HTERT RPE-1 (cell line): Measurements from ENCODE around the gene ELAPOR1.

Source experiments
- in situ Hi-C: fragments of 300-500 bp; cut with MboI; formaldehyde crosslinking; loops from 4 replicates; pipeline ENCODE4 v1.14.3; 2020; ENCODE audit warnings: low sequenced_read_pairs

The ELAPOR1 gene, protein sequence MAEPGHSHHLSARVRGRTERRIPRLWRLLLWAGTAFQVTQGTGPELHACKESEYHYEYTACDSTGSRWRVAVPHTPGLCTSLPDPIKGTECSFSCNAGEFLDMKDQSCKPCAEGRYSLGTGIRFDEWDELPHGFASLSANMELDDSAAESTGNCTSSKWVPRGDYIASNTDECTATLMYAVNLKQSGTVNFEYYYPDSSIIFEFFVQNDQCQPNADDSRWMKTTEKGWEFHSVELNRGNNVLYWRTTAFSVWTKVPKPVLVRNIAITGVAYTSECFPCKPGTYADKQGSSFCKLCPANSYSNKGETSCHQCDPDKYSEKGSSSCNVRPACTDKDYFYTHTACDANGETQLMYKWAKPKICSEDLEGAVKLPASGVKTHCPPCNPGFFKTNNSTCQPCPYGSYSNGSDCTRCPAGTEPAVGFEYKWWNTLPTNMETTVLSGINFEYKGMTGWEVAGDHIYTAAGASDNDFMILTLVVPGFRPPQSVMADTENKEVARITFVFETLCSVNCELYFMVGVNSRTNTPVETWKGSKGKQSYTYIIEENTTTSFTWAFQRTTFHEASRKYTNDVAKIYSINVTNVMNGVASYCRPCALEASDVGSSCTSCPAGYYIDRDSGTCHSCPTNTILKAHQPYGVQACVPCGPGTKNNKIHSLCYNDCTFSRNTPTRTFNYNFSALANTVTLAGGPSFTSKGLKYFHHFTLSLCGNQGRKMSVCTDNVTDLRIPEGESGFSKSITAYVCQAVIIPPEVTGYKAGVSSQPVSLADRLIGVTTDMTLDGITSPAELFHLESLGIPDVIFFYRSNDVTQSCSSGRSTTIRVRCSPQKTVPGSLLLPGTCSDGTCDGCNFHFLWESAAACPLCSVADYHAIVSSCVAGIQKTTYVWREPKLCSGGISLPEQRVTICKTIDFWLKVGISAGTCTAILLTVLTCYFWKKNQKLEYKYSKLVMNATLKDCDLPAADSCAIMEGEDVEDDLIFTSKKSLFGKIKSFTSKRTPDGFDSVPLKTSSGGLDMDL

GRCh38 chr1:109113590-109114341 lies at the start of gene ELAPOR1:
Gene ELAPOR1, plus strand, starts transcription at chr1:109114115. Its CDS starts 69 bp downstream, at chr1:109114184.
- in situ Hi-C loops: no loop called here

GRCh38 chr1:109065137-109065536 lies 48.8 kb upstream of the ELAPOR1 start:
- in situ Hi-C loops: no loop called here

DNA sequence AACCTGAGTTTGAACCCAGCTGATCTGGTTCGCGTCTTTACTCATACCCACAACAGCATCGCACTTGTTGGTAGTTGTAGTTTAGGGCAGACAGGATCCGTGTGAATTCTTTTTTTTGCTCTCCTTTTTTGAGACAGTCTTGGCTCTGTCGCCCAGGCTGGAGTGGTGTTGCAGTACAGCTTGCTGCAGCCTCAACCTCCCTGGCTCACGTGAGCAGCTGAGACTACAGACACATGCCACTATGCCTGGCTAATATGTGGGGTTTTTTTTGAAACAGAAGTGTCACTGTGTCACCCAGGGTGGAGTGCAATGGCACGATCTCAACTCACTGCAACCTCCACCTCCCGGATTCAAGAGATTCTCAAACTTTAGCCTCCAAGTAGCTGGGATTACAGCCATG lies 46.0 kb upstream of the ELAPOR1 start:
- in situ Hi-C loops: no loop called here

- in situ Hi-C loops: no loop called here
Measured at GRCh38 chr1:109069294-109069693, 44.6 kb upstream of the ELAPOR1 start.

DNA sequence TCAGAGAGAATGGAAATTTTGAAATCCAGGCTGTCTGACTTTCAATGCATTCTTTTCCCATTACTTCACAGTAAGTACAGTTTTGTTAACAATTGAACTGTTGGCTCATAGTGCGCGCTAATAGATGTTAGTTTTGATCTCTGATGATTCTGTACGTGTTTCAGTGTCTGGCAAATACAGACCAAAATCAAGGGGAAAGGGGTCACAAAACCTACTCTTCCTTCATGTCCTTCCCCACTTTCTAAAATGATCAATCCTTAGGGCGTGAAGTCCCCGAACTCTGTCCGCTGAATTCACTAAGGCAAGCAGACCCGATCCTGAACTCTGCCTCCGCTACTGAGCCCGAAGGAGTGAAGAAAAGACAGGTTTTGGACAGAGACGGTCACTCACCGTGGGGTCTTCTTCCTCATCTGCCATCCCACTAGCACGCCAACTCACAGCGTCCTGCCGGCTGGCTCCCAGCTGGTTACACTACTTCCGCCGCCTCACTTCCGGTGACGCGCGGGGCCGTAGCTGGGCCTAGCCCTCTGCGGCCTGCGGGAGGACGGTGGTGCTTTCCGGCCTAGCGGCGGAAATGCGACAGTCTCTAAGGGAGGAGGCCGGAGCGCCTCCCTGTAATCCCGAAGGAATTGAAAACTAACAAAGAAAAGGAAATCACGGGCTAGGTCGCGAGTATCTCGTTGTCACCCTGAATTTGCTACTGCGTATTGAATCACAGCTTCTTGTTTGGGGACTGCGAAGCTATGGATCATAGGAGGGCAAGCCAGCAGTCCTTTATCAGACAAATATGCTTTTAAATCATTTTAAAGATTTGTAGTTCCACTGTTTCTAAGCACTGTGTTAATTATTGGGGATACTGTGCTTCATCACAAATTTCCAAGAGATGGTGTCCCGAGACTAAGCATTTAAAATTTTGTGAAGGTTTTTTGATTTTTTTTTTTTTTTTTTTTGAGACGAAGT lies 38.1 kb upstream of the ELAPOR1 start, which contains the start of gene TAF13:
Gene TAF13, minus strand, starts transcription at position 473 of the 960 bp plus-strand sequence. Its CDS starts 56 bp downstream, at position 417.
- in situ Hi-C loops: no loop called here

- in situ Hi-C loops: no loop called here
Measured at GRCh38 chr1:109078317-109078716, 35.6 kb upstream of the ELAPOR1 start.

- in situ Hi-C loops: no loop called here
Measured at GRCh38 chr1:109079240-109079622, 34.7 kb upstream of the ELAPOR1 start.

- in situ Hi-C loops: no loop called here
Measured at GRCh38 chr1:109080441-109081082, 33.4 kb upstream of the ELAPOR1 start.

DNA sequence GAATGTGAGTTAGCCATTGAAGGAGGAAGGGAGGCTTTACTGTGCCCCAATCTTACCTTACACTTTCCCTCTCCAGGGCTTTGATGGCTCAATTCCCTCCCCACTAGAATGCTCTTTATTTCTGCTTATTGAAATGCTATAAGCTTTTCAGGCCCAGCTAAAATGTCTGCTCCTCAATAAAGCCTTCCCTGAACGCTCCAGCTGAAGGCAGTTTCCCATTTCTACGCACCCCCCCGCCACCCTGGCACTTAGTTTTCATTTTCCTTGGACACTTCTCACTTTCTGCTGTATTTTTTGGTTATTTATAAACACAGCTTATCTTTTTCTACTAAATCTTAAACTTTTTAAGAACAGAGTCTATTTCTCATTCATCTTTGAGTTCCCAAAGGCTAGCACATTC lies 30.4 kb upstream of the ELAPOR1 start:
- in situ Hi-C loops: no loop called here

- in situ Hi-C loops: no loop called here
Measured at GRCh38 chr1:109083923-109084322, 30.0 kb upstream of the ELAPOR1 start.

DNA sequence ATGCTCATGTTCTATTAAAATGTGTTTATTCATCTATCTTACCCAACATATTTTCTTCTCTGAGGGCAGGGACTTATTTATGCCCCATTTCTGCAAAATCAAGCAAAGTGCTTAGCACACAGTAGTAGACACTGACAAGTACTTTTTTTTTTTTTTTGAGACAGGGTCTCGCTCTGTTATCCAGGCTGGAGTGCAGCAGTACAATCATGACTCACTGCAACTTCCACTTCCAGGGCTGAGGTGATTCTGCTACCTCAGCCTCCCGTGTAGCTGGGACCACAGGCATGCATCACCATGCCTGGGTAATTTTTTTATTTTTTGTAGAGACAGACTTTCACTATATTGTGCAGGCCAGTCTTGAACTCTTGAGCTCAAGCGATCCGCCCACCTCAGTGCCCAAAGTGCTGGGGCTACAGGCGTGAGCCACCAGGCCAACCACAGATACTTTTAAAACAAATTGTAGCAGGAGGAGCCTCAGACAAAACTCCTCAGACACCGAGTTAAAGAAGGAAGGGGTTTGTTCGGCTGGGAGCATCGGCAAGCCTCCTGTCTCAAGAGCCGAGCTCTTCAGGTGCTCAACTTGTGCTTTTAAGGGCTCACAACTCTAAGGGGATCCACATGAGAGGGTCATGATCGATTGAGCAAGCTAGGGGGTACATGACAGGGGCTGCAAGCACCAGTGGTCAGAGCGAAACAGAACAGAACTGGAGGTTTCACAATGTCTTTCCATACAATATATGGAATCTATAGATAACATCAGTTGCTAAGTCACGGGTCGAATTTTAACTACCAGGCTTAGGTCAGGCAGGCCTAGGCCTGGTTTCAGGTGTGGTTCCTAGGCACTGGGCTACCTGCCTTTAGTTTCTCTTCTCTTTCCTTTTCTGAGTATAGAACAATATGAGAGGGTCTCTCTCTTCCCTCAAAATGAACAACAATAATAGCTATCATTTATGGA lies 29.1 kb upstream of the ELAPOR1 start:
- in situ Hi-C loops: no loop called here

DNA sequence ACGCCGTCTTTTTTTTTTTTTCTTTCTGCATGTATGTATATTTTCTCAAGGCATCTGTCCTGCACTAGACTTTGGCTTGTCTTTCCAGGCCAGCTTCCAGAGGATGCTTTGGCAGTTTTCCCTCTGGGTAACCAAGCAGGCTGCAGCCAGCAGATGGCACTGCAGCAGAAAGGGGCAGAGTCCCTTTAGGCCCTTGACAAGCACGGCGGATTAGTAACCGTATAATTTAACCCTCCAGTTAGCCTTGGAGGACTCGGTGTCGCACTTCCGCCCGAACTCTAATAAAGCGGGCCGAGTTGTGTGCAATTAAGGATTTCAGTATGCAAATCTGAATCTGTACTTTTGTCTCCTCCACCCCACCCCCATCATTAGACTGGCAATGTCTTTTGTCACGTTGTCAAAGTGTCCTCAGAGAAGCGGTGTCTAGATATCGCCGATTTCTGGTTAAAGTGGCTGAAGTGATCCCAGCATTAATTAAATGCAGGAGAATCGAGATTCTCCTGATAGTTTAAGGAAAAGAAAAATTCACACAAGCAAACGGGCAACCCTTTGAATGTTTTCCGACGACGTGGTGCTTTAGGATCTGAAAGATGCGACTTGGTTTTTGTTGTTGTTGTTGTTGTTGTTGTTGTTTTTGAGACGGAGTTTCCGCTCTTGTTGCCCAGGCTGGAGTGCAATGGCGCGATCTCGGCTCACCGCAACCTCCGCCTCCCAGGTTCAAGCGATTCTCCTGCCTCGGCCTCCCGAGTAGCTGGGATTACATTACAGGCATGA lies 24.5 kb upstream of the ELAPOR1 start:
- in situ Hi-C loops: no loop called here

DNA sequence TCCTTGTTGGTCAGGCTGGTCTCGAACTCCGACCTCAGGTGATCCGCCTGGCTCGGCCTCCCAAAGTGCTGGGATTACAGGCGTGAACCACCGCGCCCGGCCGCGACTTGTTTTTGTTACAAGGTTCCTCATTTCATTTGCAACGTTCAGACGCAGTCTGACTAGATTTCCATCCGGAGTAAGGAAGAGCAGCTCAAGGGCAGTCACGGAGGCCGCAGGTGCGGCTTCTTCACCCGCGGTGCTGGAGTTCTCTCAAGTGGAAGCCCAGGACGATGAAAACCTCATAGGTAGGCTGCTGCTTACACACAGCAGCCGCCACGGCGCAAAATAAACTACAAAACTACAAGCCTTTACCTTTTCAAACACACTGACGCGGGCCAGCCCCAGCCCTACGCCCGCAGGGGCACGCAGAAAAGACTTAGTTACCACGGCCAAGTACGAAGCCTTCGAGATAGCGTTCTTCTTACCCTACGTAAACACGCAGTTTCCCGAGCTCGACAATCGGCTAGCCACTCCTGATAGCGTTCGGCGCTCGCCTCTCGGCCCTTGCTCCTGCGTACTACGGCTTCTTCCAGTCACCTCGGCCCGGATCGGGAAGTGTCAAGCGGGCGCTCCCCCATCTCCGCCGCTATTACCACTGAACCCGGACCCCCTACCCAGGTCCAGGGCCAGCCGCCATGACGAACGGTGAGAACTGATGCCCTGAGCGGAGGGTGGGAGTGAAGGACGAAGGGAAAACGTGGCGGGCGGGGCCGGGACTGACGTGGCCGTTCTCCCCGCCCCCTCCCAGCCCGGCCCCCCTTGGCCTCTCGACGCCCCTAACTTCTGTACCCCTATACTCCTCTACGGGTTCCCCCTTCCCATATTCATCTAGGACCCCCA lies 23.5 kb upstream of the ELAPOR1 start, which contains the start of gene TMEM167B:
Gene TMEM167B, plus strand, starts transcription at position 569 of the 882 bp plus-strand sequence. Its CDS starts 109 bp downstream, at position 678.
- in situ Hi-C loops: no loop called here

DNA sequence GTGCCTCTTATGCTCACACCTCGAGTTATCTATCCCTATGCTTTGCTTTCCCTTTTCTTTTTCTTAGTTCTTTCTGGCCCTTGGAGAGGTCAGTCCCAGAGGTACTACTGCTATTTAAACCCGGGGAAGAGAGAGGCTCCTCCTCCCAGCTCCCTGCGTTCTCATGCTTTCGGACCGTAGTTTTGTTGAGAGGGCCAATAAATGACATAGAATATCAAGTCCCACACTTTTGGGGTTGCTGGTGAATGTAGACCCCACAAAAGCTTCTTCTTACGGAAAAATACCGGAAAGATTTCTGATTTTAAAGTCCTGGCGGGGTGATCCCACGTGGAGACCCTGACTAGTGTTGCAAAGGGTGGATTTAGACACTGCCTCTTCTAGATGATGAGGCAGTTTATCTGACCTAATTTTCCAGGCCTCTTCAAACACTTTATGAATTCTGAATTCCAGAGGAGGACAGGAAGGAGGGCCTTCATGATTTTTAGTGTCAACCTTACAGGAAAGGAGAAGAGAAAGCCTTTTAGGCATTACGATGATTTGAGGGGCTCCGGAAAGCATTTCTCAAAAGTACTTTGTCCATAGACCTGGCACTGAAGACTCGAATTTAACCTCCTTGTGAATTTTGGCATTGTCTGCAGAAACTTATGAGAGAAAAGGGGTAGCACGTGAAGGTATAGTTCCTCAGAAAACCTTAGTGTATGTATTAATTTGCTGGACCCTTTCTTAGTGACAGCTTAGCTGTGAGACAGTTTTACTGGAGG lies 22.7 kb upstream of the ELAPOR1 start:
- in situ Hi-C loops: no loop called here

DNA sequence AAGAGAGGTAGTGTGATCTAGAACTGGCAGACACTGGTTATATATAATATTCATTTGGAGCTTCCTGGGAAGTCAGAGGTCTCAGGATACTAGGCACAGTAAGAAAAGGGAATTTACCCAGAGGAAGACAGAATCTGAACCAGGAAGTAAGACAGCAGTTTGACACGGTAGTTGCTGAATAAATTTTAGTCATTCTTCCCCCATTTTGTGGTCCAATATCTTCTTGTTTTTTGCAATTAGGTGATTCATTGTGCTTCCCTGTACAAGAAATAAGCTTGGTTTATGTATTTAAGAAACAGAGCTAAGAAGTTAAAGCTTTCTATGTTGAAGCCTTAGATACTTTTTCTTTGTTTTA lies 22.1 kb upstream of the ELAPOR1 start:
- in situ Hi-C loops: no loop called here
